ENCODE data around the gene CCDC87. TPM values are rescaled to one million over a fixed set of nuclear protein-coding genes. Genes with fewer than 3 reads are reported as not detected.

Gene CCDC87
- total and polyA plus RNA-seq, 2 experiments from 2014 or later = 0.39 to 1.2 TPM

- TF ChIP-seq ETS1 (IDR thresholded peaks at IDR 0.05) = no peak
- TF ChIP-seq CTCF (conservative IDR thresholded peaks at IDR 0.05; ENCODE audit: low read depth in 2 of 2) = peak; percentile 81 to 93
- Mint-ChIP-seq H3K4me3 (no peak overlapping the region), H3K9me3 (peaks cover 48% of the 10 kb centered on the region), H3K27ac (no peak overlapping the region), H3K4me1 (no peaks in the 10 kb centered on the region; the same call in 2 of the 3 replicates), H3K27me3 (ENCODE audit: insufficient read depth, low read depth, poor library complexity) (peaks cover 13% of the 10 kb centered on the region), H3K36me3 (ENCODE audit: low read depth) (peaks cover 28% of the 10 kb centered on the region)
- DNase-seq (ENCODE audit: low spot score) (peak; percentile 85), ATAC-seq (peak; percentile 98)
- Histone ChIP-seq H4K20me1 (replicated peaks; ENCODE audit: insufficient read depth) (no peaks in the 10 kb centered on the region), H3K4me1 (ENCODE audit: insufficient read depth) (no peaks in the 10 kb centered on the region), H3K27me3 (ENCODE audit: insufficient read depth) (no peaks in the 10 kb centered on the region), H3K79me2 (replicated peaks; ENCODE audit: insufficient read depth) (no peaks in the 10 kb centered on the region), H3K4me2 (no peak overlapping the region), H2AFZ (peak overlapping the region; percentile 87; the same call in 1 of the 2 replicates), H3K4me3 (peak overlapping the region; percentile 30; the same call in 1 of the 2 replicates), H3K9me2 (ENCODE audit: insufficient read depth) (no peaks in the 10 kb centered on the region), H3F3A (replicated peaks; ENCODE audit: low read depth) (0 out of 2 replicates have a peak, but pooled peaks cover 6% of the 10 kb centered on the region), H3K27ac (ENCODE audit: low read depth) (no peak overlapping the region), H3K36me3 (ENCODE audit: insufficient read depth) (no peaks in the 10 kb centered on the region; the same call in 1 of the 2 replicates)
Measured at GRCh38 chr11:66579017-66579606, 13.8 kb downstream of the CCDC87 start.

- Mint-ChIP-seq H3K27me3 (ENCODE audit: insufficient read depth, low read depth, poor library complexity) (peaks cover 20% of the 10 kb centered on the region), H3K9me3 (peaks cover 40% of the 10 kb centered on the region), H3K27ac (0 out of 2 replicates have a peak overlapping the region, but pooled peaks have one; percentile 26), H3K4me3 (no peak overlapping the region), H3K4me1 (peaks cover 21% of the 10 kb centered on the region), H3K36me3 (ENCODE audit: low read depth) (peaks cover 32% of the 10 kb centered on the region)
- Histone ChIP-seq H3K4me3 (no peak overlapping the region), H3K9me2 (ENCODE audit: insufficient read depth) (no peaks in the 10 kb centered on the region), H3F3A (replicated peaks; ENCODE audit: low read depth) (peaks cover 11% of the 10 kb centered on the region; the same call in 1 of the 2 replicates), H3K4me2 (peak overlapping the region; percentile 40; the same call in 1 of the 2 replicates), H2AFZ (no peak overlapping the region), H3K27ac (ENCODE audit: low read depth) (peak overlapping the region; percentile 92), H3K79me2 (replicated peaks; ENCODE audit: insufficient read depth) (no peaks in the 10 kb centered on the region), H3K27me3 (ENCODE audit: insufficient read depth) (peaks cover 6% of the 10 kb centered on the region; the same call in 1 of the 2 replicates), H3K4me1 (ENCODE audit: insufficient read depth) (peaks cover 23% of the 10 kb centered on the region), H3K36me3 (ENCODE audit: insufficient read depth) (no peaks in the 10 kb centered on the region), H4K20me1 (replicated peaks; ENCODE audit: insufficient read depth) (no peaks in the 10 kb centered on the region)
- DNase-seq (ENCODE audit: low spot score) (peak; percentile 33), ATAC-seq (no peak)
- TF ChIP-seq NANOG (IDR thresholded peaks at IDR 0.05; ENCODE audit: borderline replicate concordance) (no peak), STAT1 (IDR thresholded peaks at IDR 0.05; ENCODE audit: unreplicated experiment) (no peak), REST (IDR thresholded peaks at IDR 0.05; ENCODE audit: unreplicated experiment) (no peak), EZH2 (IDR thresholded peaks at IDR 0.05; ENCODE audit: low read depth, unreplicated experiment) (no peak), EZH2phosphoT487 (IDR thresholded peaks at IDR 0.05; ENCODE audit: unreplicated experiment) (no peak), JUNB (IDR thresholded peaks at IDR 0.05; ENCODE audit: unreplicated experiment) (no peak), POLR2AphosphoS5 (IDR thresholded peaks at IDR 0.05; ENCODE audit: low read depth) (no peak), CTCF (conservative IDR thresholded peaks at IDR 0.05; ENCODE audit: low read depth in 2 of 2) (no peak), ZNF114 (CRISPR knock-in tag; IDR thresholded peaks at IDR 0.05) (no peak), ZNF331 (CRISPR knock-in tag; IDR thresholded peaks at IDR 0.05; ENCODE audit: low read depth) (no peak), CREB1 (CRISPR knock-in tag; IDR thresholded peaks at IDR 0.05; ENCODE audit: low read depth) (no peak), ETS1 (IDR thresholded peaks at IDR 0.05) (no peak)
Measured at GRCh38 chr11:66570850-66571180, 22.0 kb downstream of the CCDC87 start.
